NB4 (cell line): Measurements from ENCODE around the gene PYDC2.

ENCODE experiments used
- DNase-seq: peaks from one replicate; pipeline ENCODE4 v3.0.0; 2010; ENCODE audit warnings: low read depth
- H3K4me3 ChIP-seq: one replicate; pipeline ENCODE4 v1.5.1; 2011; ENCODE audit warnings: mild to moderate bottlenecking, low read depth, low read length, moderate library complexity
- MYC ChIP-seq: IDR thresholded peaks from 2 replicates; pipeline ENCODE4 v1.6.1; 2011; ENCODE audit warnings: low read depth, low read length
- POLR2A ChIP-seq: IDR thresholded peaks from 2 replicates; pipeline ENCODE4 v1.6.1; 2011; ENCODE audit warnings: mild to moderate bottlenecking; ENCODE audit not compliant: insufficient read length; ENCODE audit errors: extremely low read depth
- TF ChIP-seq, protein P1 (sequence below): IDR thresholded peaks from 2 replicates; pipeline ENCODE4 v1.6.1; 2011; ENCODE audit warnings: low read depth, low read length
- TF ChIP-seq, protein P2 (sequence below): IDR thresholded peaks from one replicate; pipeline ENCODE4 v1.5.1; 2012; ENCODE audit warnings: low read depth, low read length

PYDC2 gene

DNA sequence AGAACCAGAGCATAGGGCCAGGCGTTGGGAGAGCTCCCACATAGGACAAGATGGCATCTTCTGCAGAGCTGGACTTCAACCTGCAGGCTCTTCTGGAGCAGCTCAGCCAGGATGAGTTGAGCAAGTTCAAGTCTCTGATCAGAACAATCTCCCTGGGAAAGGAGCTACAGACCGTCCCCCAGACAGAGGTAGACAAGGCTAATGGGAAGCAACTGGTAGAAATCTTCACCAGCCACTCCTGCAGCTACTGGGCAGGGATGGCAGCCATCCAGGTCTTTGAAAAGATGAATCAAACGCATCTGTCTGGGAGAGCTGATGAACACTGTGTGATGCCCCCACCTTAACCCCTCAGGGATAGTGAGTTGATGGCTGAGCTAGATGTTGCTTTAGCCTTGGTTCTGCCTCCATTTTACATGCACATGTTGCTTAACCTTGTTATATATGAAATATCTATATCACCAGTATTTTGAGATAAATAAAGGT is at the start of gene PYDC2:
Gene PYDC2, plus strand, starts transcription at position 51 of the 483 bp plus-strand sequence. Its CDS starts 0 bp downstream, at position 51.
- no peak for TF ChIP-seq POLR2A
- TF ChIP-seq, protein P1, sequence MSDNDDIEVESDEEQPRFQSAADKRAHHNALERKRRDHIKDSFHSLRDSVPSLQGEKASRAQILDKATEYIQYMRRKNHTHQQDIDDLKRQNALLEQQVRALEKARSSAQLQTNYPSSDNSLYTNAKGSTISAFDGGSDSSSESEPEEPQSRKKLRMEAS: no peak
- no peak for TF ChIP-seq MYC
- TF ChIP-seq, protein P2, sequence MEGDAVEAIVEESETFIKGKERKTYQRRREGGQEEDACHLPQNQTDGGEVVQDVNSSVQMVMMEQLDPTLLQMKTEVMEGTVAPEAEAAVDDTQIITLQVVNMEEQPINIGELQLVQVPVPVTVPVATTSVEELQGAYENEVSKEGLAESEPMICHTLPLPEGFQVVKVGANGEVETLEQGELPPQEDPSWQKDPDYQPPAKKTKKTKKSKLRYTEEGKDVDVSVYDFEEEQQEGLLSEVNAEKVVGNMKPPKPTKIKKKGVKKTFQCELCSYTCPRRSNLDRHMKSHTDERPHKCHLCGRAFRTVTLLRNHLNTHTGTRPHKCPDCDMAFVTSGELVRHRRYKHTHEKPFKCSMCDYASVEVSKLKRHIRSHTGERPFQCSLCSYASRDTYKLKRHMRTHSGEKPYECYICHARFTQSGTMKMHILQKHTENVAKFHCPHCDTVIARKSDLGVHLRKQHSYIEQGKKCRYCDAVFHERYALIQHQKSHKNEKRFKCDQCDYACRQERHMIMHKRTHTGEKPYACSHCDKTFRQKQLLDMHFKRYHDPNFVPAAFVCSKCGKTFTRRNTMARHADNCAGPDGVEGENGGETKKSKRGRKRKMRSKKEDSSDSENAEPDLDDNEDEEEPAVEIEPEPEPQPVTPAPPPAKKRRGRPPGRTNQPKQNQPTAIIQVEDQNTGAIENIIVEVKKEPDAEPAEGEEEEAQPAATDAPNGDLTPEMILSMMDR: no peak
- no peak for DNase-seq

DNA sequence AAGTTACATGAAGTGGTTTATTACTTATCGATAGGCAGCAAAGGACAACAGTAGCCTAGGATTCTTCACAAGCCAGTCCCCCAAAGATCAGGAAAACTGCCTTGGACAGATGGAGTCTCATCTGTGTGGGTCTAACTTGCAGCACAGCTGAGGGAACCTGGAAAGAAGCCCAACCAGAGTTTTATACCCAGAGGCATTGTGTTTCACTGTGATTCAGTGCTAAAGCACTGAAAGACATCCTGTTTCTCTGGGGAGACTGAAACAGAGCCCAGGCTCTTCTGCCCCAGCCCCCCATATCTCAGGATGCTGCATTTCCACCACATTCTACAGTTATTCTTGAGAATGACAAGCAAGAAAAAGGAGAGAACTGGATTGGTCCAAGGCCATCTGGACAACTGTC is 48.2 kb upstream of the PYDC2 start:
- DNase-seq: no peak
- H3K4me3 ChIP-seq: no peak overlapping the region
- TF ChIP-seq, protein P2: no peak
- TF ChIP-seq, protein P1: no peak
- no peak for TF ChIP-seq POLR2A
- TF ChIP-seq MYC: no peak

More for the DNA sequence above, at the start of gene PYDC2:
- H3K4me3 ChIP-seq: no peak within 1 kb of the TSS

DNA sequence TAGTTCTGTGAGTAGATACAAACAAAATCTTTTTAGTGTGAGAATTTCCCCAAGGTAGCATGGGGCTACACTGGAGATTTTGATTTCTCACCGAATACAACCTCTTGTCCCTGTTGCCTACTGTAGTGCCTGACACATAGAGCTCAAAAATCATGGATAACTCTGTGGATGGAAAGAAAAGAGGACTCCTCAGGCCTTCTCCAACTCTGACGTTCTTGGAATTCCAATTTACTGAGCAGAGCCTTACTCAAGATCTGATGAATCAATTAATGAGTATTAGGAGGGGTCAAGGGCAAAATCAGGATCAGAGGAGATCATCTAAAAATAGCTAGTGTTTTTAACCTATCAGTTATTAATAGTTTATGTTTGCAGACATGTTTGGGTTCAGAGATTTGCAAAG is 46.7 kb upstream of the PYDC2 start:
- DNase-seq: no peak
- no peak for TF ChIP-seq MYC
- TF ChIP-seq, protein P2: no peak
- TF ChIP-seq, protein P1: no peak
- no peak for TF ChIP-seq POLR2A

DNA sequence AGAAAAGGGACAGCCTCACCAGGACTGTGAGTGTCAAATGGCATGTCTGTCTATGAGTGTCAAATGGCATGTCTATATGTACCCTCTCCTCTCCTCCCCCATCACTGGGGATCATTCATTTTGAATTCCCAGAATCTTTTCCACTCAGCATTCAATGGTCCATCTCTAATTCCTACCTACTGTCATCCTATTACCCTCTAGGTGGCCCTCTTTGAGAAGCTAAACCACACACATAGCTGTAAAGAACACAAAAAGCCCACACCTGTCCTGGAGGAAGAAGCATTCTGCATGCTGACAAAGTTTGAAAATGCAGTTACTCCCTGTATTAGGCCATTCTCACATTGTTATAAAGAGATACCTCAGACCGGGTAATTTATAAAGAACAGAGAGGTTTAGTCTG is 46.2 kb upstream of the PYDC2 start:
- H3K4me3 ChIP-seq: no peak overlapping the region
- TF ChIP-seq, protein P2: no peak
- DNase-seq: no peak

More for the DNA sequence above, 46.7 kb upstream of the PYDC2 start:
- no peak overlapping the region for H3K4me3 ChIP-seq

DNA sequence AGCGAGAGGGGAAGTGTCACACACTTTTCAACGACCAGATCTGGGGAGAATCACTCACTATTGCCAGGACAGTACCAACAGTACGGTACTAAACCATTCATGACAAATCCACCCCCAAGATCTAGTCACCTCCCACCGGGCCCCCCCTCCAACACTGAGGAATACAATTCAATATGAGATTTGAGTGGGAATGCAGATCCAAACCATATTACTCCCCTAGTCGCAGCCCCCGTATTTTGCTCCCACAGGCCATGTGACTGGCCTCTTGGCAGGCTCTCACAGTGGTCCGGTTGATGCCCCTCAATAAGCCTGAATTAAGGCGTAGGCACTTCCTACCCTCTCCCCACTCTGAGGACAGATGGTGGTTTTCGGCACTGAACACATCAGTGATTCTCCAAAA is 45.4 kb upstream of the PYDC2 start:
- H3K4me3 ChIP-seq: no peak overlapping the region
- TF ChIP-seq MYC: no peak
- TF ChIP-seq, protein P2: no peak
- TF ChIP-seq, protein P1: no peak
- TF ChIP-seq POLR2A: no peak
- DNase-seq: no peak

DNA sequence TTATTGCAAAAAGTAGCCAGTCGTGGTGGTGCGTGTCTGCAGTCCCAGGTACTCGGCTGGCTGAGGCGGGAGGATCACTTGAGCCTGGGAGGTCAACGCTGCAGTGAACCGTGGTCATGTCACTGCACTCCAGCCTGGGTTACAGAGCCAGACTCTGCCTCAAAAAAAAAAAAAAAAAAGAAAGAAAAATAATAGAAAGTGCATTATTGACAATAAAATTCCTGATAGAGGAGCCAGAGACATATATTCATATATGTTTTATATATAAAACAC is 43.6 kb upstream of the PYDC2 start:
- DNase-seq: no peak

DNA sequence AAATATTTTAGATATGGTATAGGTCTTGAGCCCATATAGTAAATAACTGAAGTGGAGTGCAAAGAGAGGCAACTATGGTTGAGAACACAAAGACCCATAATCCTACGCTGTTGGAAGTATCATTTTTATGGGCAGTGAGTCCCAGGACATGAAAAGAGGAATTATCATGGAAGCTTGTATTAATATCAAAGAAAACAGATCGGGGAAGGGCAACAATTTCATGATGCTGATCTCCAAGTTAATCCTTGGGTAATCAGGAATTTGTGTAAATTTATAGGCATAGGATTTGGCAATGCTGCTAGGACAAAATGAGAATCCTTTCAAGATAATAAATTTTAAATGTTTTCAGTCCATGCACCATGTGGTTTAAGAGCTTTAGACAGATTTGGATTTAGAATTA is 40.2 kb upstream of the PYDC2 start:
- H3K4me3 ChIP-seq: no peak overlapping the region
- DNase-seq: no peak
- TF ChIP-seq POLR2A (no peak), MYC (no peak)
- TF ChIP-seq, protein P1: no peak
- TF ChIP-seq, protein P2: no peak

More for the DNA sequence above, 43.6 kb upstream of the PYDC2 start:
- TF ChIP-seq MYC: no peak
- H3K4me3 ChIP-seq: no peak overlapping the region
